Measurements from ENCODE around the gene CCL4.
"Not testable (repeated sequence)": the region's sequence is repeated elsewhere in the genome, so short reads cannot be mapped to it uniquely, and the experiment has no call there.

The CCL4 gene

DNA sequence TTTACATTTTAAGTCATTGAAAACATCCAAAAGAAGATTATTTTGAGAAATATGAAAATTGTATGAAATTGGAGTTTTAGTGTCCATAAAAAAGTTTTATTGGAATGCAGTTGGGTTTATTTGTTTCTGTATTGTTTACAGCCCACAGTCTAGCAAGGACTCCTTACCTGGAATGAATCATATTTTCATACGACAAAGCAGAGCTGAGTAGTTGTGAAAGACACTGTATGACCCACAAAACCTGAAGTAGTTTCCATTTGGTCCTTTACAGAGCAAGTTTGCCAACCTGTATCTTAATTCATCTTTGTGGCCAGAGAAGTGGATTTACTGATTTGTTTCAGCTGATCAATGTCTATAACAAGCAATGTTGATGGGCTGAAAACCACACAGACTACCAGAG lies 29.3 kb upstream of the CCL4 start:
- in situ Hi-C loops (cut with MboI; ENCODE audit: low sequenced_read_pairs, unreplicated experiment): loop anchor here (10.0 kb wide), 1 partner anchor 100 kb away; no protein-coding TSS in a partner anchor
- TF ChIP-seq, protein P1, sequence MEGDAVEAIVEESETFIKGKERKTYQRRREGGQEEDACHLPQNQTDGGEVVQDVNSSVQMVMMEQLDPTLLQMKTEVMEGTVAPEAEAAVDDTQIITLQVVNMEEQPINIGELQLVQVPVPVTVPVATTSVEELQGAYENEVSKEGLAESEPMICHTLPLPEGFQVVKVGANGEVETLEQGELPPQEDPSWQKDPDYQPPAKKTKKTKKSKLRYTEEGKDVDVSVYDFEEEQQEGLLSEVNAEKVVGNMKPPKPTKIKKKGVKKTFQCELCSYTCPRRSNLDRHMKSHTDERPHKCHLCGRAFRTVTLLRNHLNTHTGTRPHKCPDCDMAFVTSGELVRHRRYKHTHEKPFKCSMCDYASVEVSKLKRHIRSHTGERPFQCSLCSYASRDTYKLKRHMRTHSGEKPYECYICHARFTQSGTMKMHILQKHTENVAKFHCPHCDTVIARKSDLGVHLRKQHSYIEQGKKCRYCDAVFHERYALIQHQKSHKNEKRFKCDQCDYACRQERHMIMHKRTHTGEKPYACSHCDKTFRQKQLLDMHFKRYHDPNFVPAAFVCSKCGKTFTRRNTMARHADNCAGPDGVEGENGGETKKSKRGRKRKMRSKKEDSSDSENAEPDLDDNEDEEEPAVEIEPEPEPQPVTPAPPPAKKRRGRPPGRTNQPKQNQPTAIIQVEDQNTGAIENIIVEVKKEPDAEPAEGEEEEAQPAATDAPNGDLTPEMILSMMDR (IDR thresholded peaks at IDR 0.05; ENCODE audit: borderline replicate concordance, control extremely low read depth, extremely low read depth, insufficient read depth, missing control alignments): no peak
- DNase-seq (ENCODE audit: low spot score): peak; percentile 24

DNA sequence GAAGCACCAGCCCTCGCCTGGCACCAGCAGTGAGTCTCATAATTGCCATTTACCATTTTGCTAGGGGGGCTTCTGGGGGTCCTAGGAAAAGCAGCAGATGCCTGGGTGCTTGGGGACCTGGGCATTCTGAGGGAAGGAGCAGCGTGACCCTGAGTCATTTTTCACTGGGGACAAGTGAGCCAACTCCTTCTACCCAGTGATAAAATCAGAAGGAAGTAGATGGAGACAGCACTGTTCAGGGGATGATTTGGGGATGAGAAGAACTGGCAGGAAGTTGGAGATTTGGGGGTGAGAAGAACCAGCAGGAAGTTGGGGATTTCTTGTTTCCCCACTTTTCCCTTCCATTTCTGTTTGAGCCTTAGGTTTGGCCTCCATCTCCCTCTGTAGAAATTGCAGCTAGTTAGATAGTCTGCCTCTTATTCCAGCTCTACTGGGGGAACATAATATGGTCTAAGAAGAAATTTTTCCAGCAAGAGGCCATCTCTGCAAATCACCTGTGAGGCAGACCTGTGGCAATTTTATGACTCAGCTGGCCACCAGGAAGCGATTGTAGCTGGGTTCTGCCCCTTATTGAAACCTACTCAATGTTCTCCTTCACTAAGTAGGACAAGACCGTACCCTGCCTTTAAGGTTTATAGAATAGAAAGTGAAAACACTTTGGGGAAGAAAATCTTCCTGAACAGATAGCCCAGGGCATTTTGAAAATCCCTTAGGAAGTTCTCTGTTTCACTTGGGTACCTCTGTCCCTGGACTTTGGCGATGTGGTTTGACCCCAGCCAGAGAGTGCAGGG lies 21.8 kb upstream of the CCL4 start:
- in situ Hi-C loops (cut with MboI; ENCODE audit: low sequenced_read_pairs, unreplicated experiment): not testable (repeated sequence)
- peak; percentile 32 for DNase-seq (ENCODE audit: low spot score)

DNA sequence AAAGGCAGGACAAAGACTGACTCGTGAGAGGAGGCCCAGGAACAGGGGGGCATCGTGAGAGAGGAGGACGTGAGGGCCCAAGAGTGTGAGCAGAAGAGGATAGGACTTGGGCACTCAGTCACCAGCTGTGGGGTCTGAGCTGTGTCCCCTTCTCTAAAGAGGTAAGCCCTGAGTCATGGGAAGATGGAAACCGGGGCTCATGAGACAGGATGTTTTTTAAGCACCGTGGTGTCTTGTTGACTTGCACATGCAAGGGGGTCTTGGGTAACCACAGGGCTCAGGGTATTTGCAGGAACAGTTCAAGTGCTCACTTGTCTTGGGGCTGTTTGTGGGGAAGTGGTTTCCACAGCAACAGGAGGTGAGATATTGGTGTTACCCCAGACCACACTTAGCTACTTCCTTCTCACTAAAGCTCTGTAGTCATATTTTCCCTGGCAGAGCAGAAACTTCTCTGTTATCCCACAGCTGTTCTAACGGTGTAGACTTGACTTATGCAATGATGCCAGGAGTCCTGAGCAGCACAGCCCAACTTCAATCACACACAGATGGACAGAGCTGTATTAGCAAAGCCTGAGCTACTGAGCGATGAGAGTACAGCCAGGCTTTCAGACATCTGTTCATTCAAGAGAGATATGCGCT lies 21.0 kb upstream of the CCL4 start:
- in situ Hi-C loops (cut with MboI; ENCODE audit: low sequenced_read_pairs, unreplicated experiment): not testable (repeated sequence)

DNA sequence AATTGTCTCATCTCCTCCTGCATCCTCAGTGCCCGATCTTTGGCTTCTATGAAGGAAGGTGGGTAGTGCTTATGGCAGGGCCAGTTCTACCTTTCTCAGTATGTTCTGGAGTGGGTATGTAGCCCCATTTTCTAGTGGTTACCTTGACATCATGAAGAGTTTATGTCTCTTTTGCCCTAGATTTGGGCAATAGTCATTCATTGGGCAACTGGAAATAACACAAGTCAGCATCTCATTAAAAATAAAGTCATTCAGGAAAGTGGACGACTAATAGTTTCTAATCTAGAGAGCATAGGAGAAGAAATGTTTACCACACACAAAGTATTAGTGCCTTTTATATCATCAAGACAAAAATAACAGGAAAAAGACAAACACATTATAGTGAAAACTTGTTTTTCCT lies 19.9 kb upstream of the CCL4 start:
- in situ Hi-C loops (cut with MboI; ENCODE audit: low sequenced_read_pairs, unreplicated experiment); DNase-seq (ENCODE audit: low spot score): not testable (repeated sequence)

More for the DNA sequence above, 21.0 kb upstream of the CCL4 start:
- DNase-seq (ENCODE audit: low spot score): peak; percentile 55

DNA sequence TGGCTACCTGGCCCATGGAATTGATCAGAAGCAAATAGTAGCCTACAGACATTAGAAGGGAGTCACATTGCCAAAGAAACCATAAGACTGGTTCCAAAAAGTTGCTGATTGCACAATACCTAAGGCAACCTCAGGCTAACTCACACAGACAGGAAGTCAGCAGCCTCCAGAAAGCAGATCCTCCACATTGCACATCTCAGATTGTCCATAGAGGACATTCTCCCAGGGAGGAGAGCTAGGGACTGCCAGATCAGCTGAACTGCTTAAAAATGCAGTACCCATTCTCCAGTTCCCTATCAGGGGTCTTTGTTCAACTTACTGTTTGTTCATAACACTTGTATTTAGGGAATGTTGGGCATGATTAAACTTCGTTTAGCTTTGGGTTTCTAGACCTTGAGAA lies 17.9 kb upstream of the CCL4 start:
- no peak for DNase-seq (ENCODE audit: low spot score)
- TF ChIP-seq, protein P1 (IDR thresholded peaks at IDR 0.05; ENCODE audit: borderline replicate concordance, control extremely low read depth, extremely low read depth, insufficient read depth, missing control alignments): no peak
- in situ Hi-C loops (cut with MboI; ENCODE audit: low sequenced_read_pairs, unreplicated experiment): no loop called here

DNA sequence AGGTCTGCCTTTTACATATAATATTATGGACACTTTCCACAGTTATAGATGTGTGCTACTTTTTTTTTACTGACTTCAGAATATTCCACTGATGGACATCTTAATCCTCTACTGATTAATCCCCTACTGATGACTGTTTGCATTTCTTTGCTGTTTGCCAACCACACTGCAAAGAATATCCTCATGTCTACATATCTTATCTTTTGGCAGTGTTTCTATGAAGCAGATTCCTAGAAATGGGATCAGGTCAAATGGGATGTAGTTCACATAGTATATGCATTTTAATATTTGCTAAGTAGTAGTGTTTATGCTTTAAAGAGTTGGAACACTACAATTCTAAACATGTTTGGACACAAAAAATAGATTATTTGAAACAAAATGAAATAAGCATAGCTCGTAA lies 16.8 kb upstream of the CCL4 start:
- in situ Hi-C loops (cut with MboI; ENCODE audit: low sequenced_read_pairs, unreplicated experiment): no loop called here
- DNase-seq (ENCODE audit: low spot score): no peak
- TF ChIP-seq, protein P1 (IDR thresholded peaks at IDR 0.05; ENCODE audit: borderline replicate concordance, control extremely low read depth, extremely low read depth, insufficient read depth, missing control alignments): no peak

DNA sequence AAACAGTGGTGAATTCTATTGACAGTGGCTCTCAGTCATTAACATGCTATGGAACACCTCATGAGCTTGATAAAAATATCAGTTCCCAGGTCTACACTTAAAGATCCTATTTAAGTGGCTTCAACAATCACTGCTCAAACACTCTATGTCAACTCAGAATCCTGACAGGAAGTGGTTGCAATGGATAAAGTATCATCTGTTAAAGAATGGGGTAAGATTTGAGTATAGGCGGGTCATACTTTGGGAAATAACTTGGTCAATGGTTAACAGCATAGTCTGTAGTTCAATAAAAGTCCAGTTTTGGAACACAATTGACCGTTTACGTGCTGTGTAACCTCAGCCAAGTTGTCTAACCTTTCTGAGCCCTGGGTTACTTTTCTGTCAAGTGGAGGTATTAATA lies 16.2 kb upstream of the CCL4 start:
- in situ Hi-C loops (cut with MboI; ENCODE audit: low sequenced_read_pairs, unreplicated experiment); DNase-seq (ENCODE audit: low spot score): not testable (repeated sequence)

DNA sequence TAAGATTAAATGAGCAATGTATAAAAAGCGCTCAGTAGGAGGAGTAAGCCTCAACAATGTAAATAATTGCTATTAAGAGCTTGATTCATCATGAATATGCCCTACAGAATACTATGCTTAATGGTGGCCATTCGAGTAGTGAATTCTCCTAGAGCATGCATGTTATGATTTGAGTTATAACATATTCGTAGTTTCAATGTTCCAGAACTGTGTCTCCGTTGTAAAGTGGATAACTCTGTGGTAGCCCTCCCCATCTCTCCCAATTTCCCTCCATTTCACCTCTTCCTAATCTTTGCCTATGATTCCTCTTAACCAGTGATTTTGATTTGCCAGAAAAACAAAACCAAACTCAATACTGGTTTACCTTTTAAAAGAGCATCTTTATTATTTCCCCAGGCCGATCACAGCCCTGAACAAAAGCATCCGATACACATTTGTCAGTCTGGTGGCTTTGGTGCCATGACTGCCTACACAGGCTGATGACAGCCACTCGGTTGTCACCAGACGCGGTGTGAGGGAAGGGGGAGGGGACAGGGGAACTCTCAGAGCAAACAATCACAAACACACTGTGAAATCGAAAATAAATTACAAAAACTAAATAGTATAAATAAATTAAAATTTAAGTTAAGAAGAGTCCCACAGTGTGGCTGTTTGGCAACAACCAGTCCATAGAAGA lies 15.6 kb upstream of the CCL4 start:
- in situ Hi-C loops (cut with MboI; ENCODE audit: low sequenced_read_pairs, unreplicated experiment); DNase-seq (ENCODE audit: low spot score): not testable (repeated sequence)

DNA sequence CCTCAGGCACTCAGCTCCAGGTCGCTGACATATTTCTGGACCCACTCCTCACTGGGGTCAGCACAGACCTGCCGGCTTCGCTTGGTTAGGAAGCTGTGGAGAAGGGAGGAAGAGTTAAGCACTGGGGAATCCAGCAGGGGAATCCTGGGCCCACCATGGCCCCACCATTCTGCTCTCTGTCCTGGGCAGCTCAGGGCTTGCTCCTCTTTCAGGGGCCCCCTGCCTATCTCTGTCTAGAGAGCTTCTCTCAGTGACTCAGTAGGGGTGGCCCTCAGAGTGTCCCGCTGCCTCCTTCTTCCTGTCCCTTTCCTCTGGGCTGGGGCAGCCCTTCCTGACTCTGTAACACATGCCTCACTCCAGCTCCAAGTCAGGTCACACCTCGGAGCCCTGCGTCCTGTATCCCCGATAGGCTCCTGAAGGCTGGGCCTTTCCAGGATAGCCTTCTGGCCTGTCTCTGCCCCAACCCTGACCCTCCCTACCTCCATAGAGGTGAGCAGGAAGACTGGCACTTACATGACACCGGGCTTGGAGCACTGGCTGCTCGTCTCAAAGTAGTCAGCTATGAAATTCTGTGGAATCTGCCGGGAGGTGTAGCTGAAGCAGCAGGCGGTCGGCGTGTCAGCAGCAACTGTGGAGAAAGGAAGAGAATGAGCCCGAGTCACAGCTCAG lies 14.8 kb upstream of the CCL4 start:
- no peak for DNase-seq (ENCODE audit: low spot score)
- in situ Hi-C loops (cut with MboI; ENCODE audit: low sequenced_read_pairs, unreplicated experiment): no loop called here
- TF ChIP-seq, protein P1 (IDR thresholded peaks at IDR 0.05; ENCODE audit: borderline replicate concordance, control extremely low read depth, extremely low read depth, insufficient read depth, missing control alignments): no peak
